ENCODE data around the gene TMEM147. TPM values are rescaled to one million over a fixed set of nuclear protein-coding genes. Genes with fewer than 3 reads are reported as not detected.

Gene TMEM147
- total and polyA plus RNA-seq, 9 donors: 61.4 to 105 (median 72.5) TPM

DNA sequence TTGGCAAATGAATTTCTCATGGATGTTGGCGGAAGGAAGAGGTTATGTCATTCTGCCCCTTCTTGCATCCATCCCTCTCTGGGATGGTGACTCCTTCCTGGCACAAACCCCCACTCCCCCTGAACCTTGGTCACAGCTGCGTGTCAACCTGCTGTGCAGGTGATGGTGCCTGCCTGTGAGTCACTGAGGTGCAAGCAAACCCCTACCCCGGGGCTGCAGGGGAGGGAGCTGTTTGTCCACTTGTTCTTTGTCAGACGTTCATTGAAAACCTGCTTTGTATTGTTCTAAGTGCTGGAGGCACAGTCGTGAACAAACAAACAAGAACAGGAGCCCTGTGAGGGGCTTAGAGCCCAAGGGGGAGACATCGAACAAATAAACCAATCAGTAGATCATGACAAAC lies 14.1 kb upstream of the TMEM147 start:
- intact Hi-C loops (cut with DNase I): no loop called here
- Histone ChIP-seq H3K27ac (no peak overlapping the region), H3K36me3 (no peaks in the 10 kb centered on the region), H3K9me3 (no peaks in the 10 kb centered on the region), H3K27me3 (no peaks in the 10 kb centered on the region), H3K4me3 (no peak overlapping the region), H3K4me1 (ENCODE audit: insufficient read depth) (no peaks in the 10 kb centered on the region)
- TF ChIP-seq CTCF (IDR thresholded peaks at IDR 0.05) (no peak), EP300 (IDR thresholded peaks at IDR 0.05) (no peak), POLR2A (IDR thresholded peaks at IDR 0.05) (no peak)
- DNase-seq: no peak
- WGBS, 3 donors: 49 to 55% (median 53%) methylated on average over 6 of the region's 6 CpGs

- 21 to 37% (median 24%) methylated on average over 37 to 39 of the region's 39 CpGs for WGBS, 3 donors
- no peaks in the 10 kb centered on the region for H3K4me1 ChIP-seq (ENCODE audit: insufficient read depth)
- no peak within 1 kb of the TSS for H3K27ac ChIP-seq
- H3K27me3 ChIP-seq: no peaks in the 10 kb centered on the region
- TF ChIP-seq CTCF (IDR thresholded peaks at IDR 0.05) (no peak), POLR2A (IDR thresholded peaks at IDR 0.05) (no peak), EP300 (IDR thresholded peaks at IDR 0.05) (no peak)
- no peaks in the 10 kb centered on the region for H3K36me3 ChIP-seq
- no peaks in the 10 kb centered on the region for H3K9me3 ChIP-seq
- intact Hi-C loops (cut with DNase I): no loop called here
- no peak for DNase-seq
- no peak within 1 kb of the TSS for H3K4me3 ChIP-seq
These were observed 12.1 kb upstream of the TMEM147 start, which contains the start of gene GAPDHS for GRCh38 chr19:35533201-35533821. GAPDHS (plus strand) TSS chr19:35533456; CDS start chr19:35533528, 72 bp downstream.

GRCh38 chr19:35533822-35534392 lies 11.5 kb upstream of the TMEM147 start:
- H3K4me3 ChIP-seq: no peak overlapping the region
- no peak for TF ChIP-seq EP300 (IDR thresholded peaks at IDR 0.05)
- TF ChIP-seq CTCF (IDR thresholded peaks at IDR 0.05): no peak
- no peak for TF ChIP-seq POLR2A (IDR thresholded peaks at IDR 0.05)
- DNase-seq: peak in 1 of 5 donors; percentile 47
- intact Hi-C loops (cut with DNase I): no loop called here
- 3 to 9% (median 6%) methylated on average over 21 to 30 of the region's 30 CpGs for WGBS, 3 donors
- H3K9me3 ChIP-seq: no peaks in the 10 kb centered on the region
- H3K27me3 ChIP-seq: no peaks in the 10 kb centered on the region
- H3K36me3 ChIP-seq: no peaks in the 10 kb centered on the region
- H3K27ac ChIP-seq: no peak overlapping the region
- H3K4me1 ChIP-seq (ENCODE audit: insufficient read depth): no peaks in the 10 kb centered on the region

GRCh38 chr19:35534803-35535480 lies 10.5 kb upstream of the TMEM147 start:
- TF ChIP-seq POLR2A (IDR thresholded peaks at IDR 0.05) (no peak), CTCF (IDR thresholded peaks at IDR 0.05) (no peak), EP300 (IDR thresholded peaks at IDR 0.05) (no peak)
- 48 to 58% (median 51%) methylated on average over 10 of the region's 10 CpGs for WGBS, 3 donors

More at GRCh38 chr19:35534803-35535480, 10.5 kb upstream of the TMEM147 start:
- intact Hi-C loops (cut with DNase I): no loop called here
- Histone ChIP-seq H3K4me1 (ENCODE audit: insufficient read depth) (peaks cover 4% of the 10 kb centered on the region), H3K36me3 (no peaks in the 10 kb centered on the region), H3K4me3 (no peak overlapping the region), H3K27me3 (no peaks in the 10 kb centered on the region), H3K9me3 (no peaks in the 10 kb centered on the region), H3K27ac (no peak overlapping the region)
- no peak for DNase-seq
